ENCODE data around the gene NTRK3.

NTRK3 gene

DNA sequence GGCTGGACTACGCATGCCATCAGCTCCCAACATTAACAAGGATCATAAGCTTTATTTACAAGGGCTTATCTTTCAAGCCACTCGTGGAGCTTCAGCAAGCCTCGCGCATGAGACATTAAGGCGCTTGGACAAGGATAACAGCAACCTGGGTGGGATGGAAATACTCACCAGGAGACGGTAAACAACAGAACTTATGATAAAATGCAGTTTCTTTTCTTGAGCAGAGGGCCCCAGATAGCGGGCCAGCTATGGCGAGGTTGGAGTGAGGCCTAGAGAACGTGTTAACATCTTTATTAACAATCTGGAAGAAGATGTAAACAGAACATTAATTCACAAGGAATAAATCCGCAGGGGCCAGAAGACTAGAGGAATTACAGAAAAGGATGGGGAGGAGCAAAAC lies 158.2 kb downstream of the NTRK3 start:
- TF ChIP-seq FOXP2 (optimal IDR thresholded peaks at IDR 0.05; ENCODE audit: borderline replicate concordance, extremely low read depth, extremely low read length, insufficient read depth) (no peak), TAF1 (IDR thresholded peaks at IDR 0.05; ENCODE audit: borderline replicate concordance, insufficient read depth, low read length) (no peak), POLR2AphosphoS5 (IDR thresholded peaks at IDR 0.05; ENCODE audit: low read depth, low read length) (no peak), SIN3A (IDR thresholded peaks at IDR 0.05; ENCODE audit: borderline replicate concordance, insufficient read depth, low read length) (no peak)
- TF ChIP-seq, protein P1, sequence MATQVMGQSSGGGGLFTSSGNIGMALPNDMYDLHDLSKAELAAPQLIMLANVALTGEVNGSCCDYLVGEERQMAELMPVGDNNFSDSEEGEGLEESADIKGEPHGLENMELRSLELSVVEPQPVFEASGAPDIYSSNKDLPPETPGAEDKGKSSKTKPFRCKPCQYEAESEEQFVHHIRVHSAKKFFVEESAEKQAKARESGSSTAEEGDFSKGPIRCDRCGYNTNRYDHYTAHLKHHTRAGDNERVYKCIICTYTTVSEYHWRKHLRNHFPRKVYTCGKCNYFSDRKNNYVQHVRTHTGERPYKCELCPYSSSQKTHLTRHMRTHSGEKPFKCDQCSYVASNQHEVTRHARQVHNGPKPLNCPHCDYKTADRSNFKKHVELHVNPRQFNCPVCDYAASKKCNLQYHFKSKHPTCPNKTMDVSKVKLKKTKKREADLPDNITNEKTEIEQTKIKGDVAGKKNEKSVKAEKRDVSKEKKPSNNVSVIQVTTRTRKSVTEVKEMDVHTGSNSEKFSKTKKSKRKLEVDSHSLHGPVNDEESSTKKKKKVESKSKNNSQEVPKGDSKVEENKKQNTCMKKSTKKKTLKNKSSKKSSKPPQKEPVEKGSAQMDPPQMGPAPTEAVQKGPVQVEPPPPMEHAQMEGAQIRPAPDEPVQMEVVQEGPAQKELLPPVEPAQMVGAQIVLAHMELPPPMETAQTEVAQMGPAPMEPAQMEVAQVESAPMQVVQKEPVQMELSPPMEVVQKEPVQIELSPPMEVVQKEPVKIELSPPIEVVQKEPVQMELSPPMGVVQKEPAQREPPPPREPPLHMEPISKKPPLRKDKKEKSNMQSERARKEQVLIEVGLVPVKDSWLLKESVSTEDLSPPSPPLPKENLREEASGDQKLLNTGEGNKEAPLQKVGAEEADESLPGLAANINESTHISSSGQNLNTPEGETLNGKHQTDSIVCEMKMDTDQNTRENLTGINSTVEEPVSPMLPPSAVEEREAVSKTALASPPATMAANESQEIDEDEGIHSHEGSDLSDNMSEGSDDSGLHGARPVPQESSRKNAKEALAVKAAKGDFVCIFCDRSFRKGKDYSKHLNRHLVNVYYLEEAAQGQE (IDR thresholded peaks at IDR 0.05; ENCODE audit: insufficient read depth in 1 of 2, low read depth in 2 of 2, low read length in 2 of 2), result no peak

DNA sequence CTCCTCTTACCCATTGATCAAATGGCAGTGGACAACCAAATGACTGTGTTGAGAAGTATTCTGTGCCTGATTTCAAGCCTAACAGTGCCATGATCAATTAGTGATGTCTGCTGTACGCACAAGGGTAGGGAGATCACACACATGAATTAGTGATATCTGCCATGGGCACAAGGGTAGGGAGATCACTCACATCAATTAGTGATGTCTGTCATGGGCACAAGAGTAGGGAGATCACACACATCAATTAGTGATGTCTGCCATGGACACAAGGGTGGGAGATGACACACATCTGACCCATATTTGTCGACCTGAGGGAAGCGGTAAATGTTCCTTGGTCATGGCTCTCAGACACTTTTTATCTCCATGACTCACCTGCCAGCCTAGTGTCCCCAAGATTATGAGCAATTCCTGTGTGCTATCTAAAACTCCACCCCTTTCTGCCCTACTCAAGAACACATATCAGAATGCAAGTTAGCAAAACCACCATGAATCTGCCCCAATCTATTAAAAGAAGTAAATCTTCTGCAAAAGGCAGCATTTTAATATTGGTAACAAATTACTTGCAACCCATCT lies 165.0 kb downstream of the NTRK3 start:
- TF ChIP-seq SIN3A (IDR thresholded peaks at IDR 0.05; ENCODE audit: borderline replicate concordance, insufficient read depth, low read length), result no peak
- no peak for TF ChIP-seq POLR2AphosphoS5 (IDR thresholded peaks at IDR 0.05; ENCODE audit: low read depth, low read length)
- TF ChIP-seq, protein P1 (IDR thresholded peaks at IDR 0.05; ENCODE audit: insufficient read depth in 1 of 2, low read depth in 2 of 2, low read length in 2 of 2), result no peak
- no peak for TF ChIP-seq FOXP2 (optimal IDR thresholded peaks at IDR 0.05; ENCODE audit: borderline replicate concordance, extremely low read depth, extremely low read length, insufficient read depth)
- no peak for TF ChIP-seq TAF1 (IDR thresholded peaks at IDR 0.05; ENCODE audit: borderline replicate concordance, insufficient read depth, low read length)

DNA sequence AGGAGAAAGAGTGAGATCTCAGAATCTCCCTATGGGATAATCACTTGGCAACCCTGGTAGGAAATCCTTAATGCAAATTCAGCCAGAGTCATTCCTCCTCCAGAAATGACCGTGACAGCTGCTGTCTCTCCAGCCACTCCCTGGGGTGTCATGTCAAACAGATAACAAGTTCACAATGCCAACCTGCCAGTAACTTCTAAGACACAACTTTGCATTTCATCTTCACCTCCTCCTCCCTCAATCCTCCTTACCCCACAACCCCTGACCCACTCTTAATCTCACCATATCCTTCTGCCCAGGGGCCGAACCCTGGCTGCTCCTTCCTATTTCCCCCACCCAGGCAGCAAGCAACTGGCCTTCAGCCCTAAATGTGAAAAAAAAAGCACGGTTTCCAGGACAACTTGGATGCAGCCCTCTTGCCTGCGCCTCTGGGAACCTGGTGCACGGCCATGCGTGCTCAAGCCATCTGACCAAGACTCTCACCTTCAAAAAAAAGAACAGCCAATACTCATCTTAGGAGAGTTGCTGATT lies 166.0 kb downstream of the NTRK3 start:
- no peak for TF ChIP-seq FOXP2 (optimal IDR thresholded peaks at IDR 0.05; ENCODE audit: borderline replicate concordance, extremely low read depth, extremely low read length, insufficient read depth)
- TF ChIP-seq POLR2AphosphoS5 (IDR thresholded peaks at IDR 0.05; ENCODE audit: low read depth, low read length), result no peak
- no peak for TF ChIP-seq SIN3A (IDR thresholded peaks at IDR 0.05; ENCODE audit: borderline replicate concordance, insufficient read depth, low read length)
- TF ChIP-seq, protein P1 (IDR thresholded peaks at IDR 0.05; ENCODE audit: insufficient read depth in 1 of 2, low read depth in 2 of 2, low read length in 2 of 2), result no peak

DNA sequence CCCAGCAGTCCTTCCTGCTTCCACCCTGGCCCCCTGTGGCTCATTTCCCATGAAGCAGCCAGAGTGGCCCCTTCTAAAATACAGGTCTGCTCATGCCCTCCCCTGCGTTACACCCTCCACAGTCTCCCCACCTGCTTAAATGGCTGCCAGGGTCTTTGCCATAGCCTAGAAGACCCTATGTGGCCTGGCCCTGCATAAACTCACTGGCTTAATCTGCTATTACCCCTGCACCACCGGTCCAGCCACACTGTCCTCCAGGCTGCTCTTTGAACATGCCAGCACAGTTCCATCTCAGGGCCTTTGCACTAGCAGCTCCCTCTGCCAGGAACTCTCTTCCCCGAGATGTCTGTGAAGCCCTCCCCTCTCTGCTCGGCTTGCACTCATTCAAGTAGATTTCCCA lies 166.8 kb downstream of the NTRK3 start:
- no peak for TF ChIP-seq TAF1 (IDR thresholded peaks at IDR 0.05; ENCODE audit: borderline replicate concordance, insufficient read depth, low read length)
- TF ChIP-seq POLR2AphosphoS5 (IDR thresholded peaks at IDR 0.05; ENCODE audit: low read depth, low read length), result no peak
- TF ChIP-seq FOXP2 (optimal IDR thresholded peaks at IDR 0.05; ENCODE audit: borderline replicate concordance, extremely low read depth, extremely low read length, insufficient read depth), result no peak
- TF ChIP-seq, protein P1 (IDR thresholded peaks at IDR 0.05; ENCODE audit: insufficient read depth in 1 of 2, low read depth in 2 of 2, low read length in 2 of 2), result no peak
- TF ChIP-seq SIN3A (IDR thresholded peaks at IDR 0.05; ENCODE audit: borderline replicate concordance, insufficient read depth, low read length), result no peak

Data from PFSK-1 (cell line).